ENCODE results near the gene STRADA.

STRADA gene

DNA sequence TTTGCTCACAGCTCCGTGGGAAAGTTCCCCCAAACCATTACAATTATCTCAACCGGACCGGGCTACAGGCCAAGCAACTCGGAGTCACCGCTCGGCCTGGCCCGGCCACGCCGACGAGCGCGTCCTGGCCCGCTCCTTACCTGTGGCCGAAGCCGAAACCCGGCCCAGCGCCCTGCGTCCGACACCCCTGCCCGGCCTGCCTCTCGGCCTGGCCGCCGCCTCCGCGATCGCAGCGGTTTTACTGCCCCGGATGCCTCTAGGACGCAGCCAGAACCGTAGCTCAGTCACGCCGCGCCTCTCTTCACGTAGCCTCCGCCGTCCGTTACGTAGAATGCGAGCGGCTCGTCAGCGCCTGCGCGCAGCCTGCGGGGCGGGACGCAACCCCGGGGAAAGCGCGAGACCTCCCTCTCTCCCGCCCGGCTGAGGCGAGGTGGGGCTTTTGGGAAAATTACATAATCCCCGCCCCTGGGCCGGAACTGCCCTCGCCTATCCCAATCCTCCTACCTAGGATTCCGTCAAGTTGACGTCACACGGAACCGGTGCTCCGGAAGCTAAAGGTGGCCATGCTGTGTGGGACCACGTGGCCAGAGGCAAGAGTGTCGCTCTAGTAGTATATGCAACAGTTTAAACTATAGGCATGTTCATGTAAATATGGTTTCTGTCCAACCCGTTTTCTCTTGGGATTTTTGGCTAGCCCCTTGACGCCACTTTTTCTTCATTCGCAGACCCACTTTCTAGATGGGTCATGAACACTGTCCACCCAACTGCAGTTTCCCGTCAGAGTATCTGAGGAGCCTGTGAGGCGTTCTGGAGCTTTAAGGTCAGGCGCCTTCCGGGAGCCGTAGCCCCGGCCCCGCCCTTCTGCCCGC lies 31.9 kb upstream of the STRADA start, which contains the start of gene CCDC47:
CCDC47 (minus strand) TSS at position 326 of the 869 bp plus-strand sequence. CDS start 7,422 bp downstream, outside the sequence.
- Histone ChIP-seq H3K18ac (ENCODE audit: low read length) (peak within 1 kb of the TSS; percentile 62), H3K79me2 (ENCODE audit: control insufficient read depth, insufficient read depth, low read length) (peaks cover 85% of the 10 kb centered on the region), H3K23ac (ENCODE audit: low read length) (peak within 1 kb of the TSS; percentile 72), H3K36me3 (ENCODE audit: control insufficient read depth, insufficient read depth, low read length) (peaks cover 2% of the 10 kb centered on the region), H3K79me1 (ENCODE audit: low read length) (no peaks in the 10 kb centered on the region), H3K4ac (ENCODE audit: low read depth, low read length) (peak within 1 kb of the TSS; percentile 97), H3K4me3 (ENCODE audit: low read length) (peak within 1 kb of the TSS; percentile 94), H3K4me2 (ENCODE audit: low read length) (peak within 1 kb of the TSS; percentile 74), H3K56ac (ENCODE audit: low read length) (peak within 1 kb of the TSS; percentile 98), H3K27me3 (ENCODE audit: insufficient read depth, low read length, poor library complexity) (no peaks in the 10 kb centered on the region), H4K8ac (ENCODE audit: low read depth, low read length) (no peak within 1 kb of the TSS), H3K9ac (ENCODE audit: low read length) (peak within 1 kb of the TSS; percentile 96), H3K4me1 (ENCODE audit: control insufficient read depth, low read depth, low read length) (peaks cover 2% of the 10 kb centered on the region), H2BK15ac (replicated peaks; ENCODE audit: low read depth) (no peak within 1 kb of the TSS), H2BK120ac (ENCODE audit: low read depth, low read length) (peak within 1 kb of the TSS; percentile 54), H4K5ac (ENCODE audit: low read length) (peak within 1 kb of the TSS; percentile 44), H2BK5ac (ENCODE audit: low read length) (peak within 1 kb of the TSS; percentile 94), H3K27ac (ENCODE audit: low read depth, low read length) (peak within 1 kb of the TSS; percentile 95), H2AK5ac (ENCODE audit: low read length) (no peak within 1 kb of the TSS)
- WGBS (ENCODE audit: extremely low coverage, insufficient coverage, low lambda C conversion rate): no CpG with 5 or more reads among the region's 74 CpGs
- DNase-seq: peak; percentile 100

DNA sequence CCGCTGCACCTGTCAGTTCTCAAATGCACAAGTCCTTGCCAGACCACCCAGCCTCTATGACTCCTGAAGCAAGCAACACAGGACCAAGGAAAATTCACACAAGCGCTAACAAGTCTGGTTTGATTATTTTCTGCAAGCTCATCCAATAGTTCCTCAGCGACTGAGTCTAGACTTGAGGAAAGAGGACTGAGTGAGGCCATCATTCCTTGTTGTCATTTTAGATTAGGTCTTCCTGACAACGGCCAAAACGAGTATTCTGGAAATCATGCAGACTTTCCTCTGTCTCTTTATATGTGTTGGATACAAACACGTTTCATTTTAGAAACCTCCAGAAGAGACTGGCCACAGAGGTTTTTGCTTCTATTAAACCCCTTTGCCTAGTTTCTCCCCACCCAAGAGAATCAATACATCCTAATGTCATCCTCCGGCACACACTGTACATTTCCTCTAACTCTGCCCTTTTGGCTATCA lies 31.2 kb upstream of the STRADA start:
- Histone ChIP-seq H3K79me2 (ENCODE audit: control insufficient read depth, insufficient read depth, low read length) (peaks cover 85% of the 10 kb centered on the region), H3K18ac (ENCODE audit: low read length) (peak overlapping the region; percentile 25), H2AK5ac (ENCODE audit: low read length) (no peak overlapping the region), H2BK15ac (replicated peaks; ENCODE audit: low read depth) (no peak overlapping the region), H3K9ac (ENCODE audit: low read length) (peak overlapping the region; percentile 90), H3K4me3 (ENCODE audit: low read length) (peak overlapping the region; percentile 68), H2BK5ac (ENCODE audit: low read length) (no peak overlapping the region), H3K27ac (ENCODE audit: low read depth, low read length) (peak overlapping the region; percentile 74), H4K8ac (ENCODE audit: low read depth, low read length) (no peak overlapping the region), H3K36me3 (ENCODE audit: control insufficient read depth, insufficient read depth, low read length) (peaks cover 2% of the 10 kb centered on the region), H4K5ac (ENCODE audit: low read length) (no peak overlapping the region), H3K23ac (ENCODE audit: low read length) (peak overlapping the region; percentile 72), H3K27me3 (ENCODE audit: insufficient read depth, low read length, poor library complexity) (no peaks in the 10 kb centered on the region), H3K56ac (ENCODE audit: low read length) (peak overlapping the region; percentile 98), H2BK120ac (ENCODE audit: low read depth, low read length) (no peak overlapping the region), H3K79me1 (ENCODE audit: low read length) (no peaks in the 10 kb centered on the region), H3K4me2 (ENCODE audit: low read length) (peak overlapping the region; percentile 74), H3K4me1 (ENCODE audit: control insufficient read depth, low read depth, low read length) (peaks cover 2% of the 10 kb centered on the region), H3K4ac (ENCODE audit: low read depth, low read length) (no peak overlapping the region)
- WGBS (ENCODE audit: extremely low coverage, insufficient coverage, low lambda C conversion rate): no CpG with 5 or more reads among the region's 7 CpGs
- peak; percentile 11 for DNase-seq

DNA sequence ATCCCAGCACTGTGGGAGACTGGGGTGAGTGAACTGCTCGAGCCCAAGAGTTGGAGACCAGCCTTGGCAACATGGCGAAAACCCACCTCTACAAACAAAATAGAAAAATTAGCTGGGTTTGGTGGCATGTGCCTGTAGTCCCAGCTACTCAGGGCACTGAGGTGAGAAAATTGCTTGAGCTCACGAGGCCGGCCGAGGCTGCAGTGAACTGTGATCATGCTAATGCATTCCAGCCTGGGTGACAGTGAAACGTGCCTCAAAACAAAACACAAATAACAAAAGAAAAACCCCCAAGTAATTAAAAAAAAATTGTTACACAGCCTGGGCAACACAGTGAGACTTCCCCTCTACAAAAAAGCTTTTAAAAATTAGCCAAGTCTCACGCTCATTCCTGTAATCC lies 26.8 kb upstream of the STRADA start:
- no peak overlapping the region for H2AK5ac ChIP-seq (ENCODE audit: low read length)
- no peak overlapping the region for H3K27ac ChIP-seq (ENCODE audit: low read depth, low read length)
- H3K4me1 ChIP-seq (ENCODE audit: control insufficient read depth, low read depth, low read length): no peaks in the 10 kb centered on the region
- peaks cover 2% of the 10 kb centered on the region for H3K36me3 ChIP-seq (ENCODE audit: control insufficient read depth, insufficient read depth, low read length)
- H2BK5ac ChIP-seq (ENCODE audit: low read length): no peak overlapping the region
- H3K18ac ChIP-seq (ENCODE audit: low read length): no peak overlapping the region
- H3K4ac ChIP-seq (ENCODE audit: low read depth, low read length): no peak overlapping the region
- H3K79me1 ChIP-seq (ENCODE audit: low read length): peaks cover 2% of the 10 kb centered on the region
- no CpG with 5 or more reads among the region's 7 CpGs for WGBS (ENCODE audit: extremely low coverage, insufficient coverage, low lambda C conversion rate)
- H3K9ac ChIP-seq (ENCODE audit: low read length): no peak overlapping the region
- H3K79me2 ChIP-seq (ENCODE audit: control insufficient read depth, insufficient read depth, low read length): peaks cover 64% of the 10 kb centered on the region
- H2BK15ac ChIP-seq (replicated peaks; ENCODE audit: low read depth): no peak overlapping the region
- no peaks in the 10 kb centered on the region for H3K27me3 ChIP-seq (ENCODE audit: insufficient read depth, low read length, poor library complexity)
- H4K5ac ChIP-seq (ENCODE audit: low read length): no peak overlapping the region
- H3K23ac ChIP-seq (ENCODE audit: low read length): no peak overlapping the region
- no peak overlapping the region for H2BK120ac ChIP-seq (ENCODE audit: low read depth, low read length)
- peak; percentile 40 for DNase-seq
- no peak overlapping the region for H3K4me2 ChIP-seq (ENCODE audit: low read length)
- no peak overlapping the region for H4K8ac ChIP-seq (ENCODE audit: low read depth, low read length)
- no peak overlapping the region for H3K4me3 ChIP-seq (ENCODE audit: low read length)
- no peak overlapping the region for H3K56ac ChIP-seq (ENCODE audit: low read length)

DNA sequence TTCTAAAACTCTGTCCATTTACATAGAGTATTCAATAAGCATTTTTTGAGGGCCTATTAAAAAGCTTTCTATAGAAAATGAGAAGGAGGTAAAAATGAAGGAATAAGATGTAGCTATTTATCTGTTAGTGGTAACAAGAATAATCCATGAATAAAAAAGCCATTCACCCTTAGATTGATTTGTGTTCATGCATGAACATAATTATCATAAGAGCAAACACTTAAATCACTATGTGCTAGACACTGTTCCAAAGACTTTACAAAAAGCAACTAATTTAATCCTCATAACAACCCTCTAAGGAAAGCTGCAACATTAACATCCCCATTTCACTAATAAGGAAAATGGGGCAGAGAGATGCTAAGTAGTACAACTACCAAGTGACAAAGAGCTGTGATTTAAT lies 25.2 kb upstream of the STRADA start:
- H3K36me3 ChIP-seq (ENCODE audit: control insufficient read depth, insufficient read depth, low read length): peaks cover 2% of the 10 kb centered on the region
- H3K4me1 ChIP-seq (ENCODE audit: control insufficient read depth, low read depth, low read length): no peaks in the 10 kb centered on the region
- no peak overlapping the region for H2BK120ac ChIP-seq (ENCODE audit: low read depth, low read length)
- H3K27ac ChIP-seq (ENCODE audit: low read depth, low read length): no peak overlapping the region
- no peak overlapping the region for H3K23ac ChIP-seq (ENCODE audit: low read length)
- no peak overlapping the region for H4K8ac ChIP-seq (ENCODE audit: low read depth, low read length)
- no peak for DNase-seq
- H3K56ac ChIP-seq (ENCODE audit: low read length): no peak overlapping the region
- H4K5ac ChIP-seq (ENCODE audit: low read length): no peak overlapping the region
- H3K79me1 ChIP-seq (ENCODE audit: low read length): peaks cover 2% of the 10 kb centered on the region
- no peak overlapping the region for H2BK5ac ChIP-seq (ENCODE audit: low read length)
- H3K4me3 ChIP-seq (ENCODE audit: low read length): no peak overlapping the region
- no peak overlapping the region for H3K18ac ChIP-seq (ENCODE audit: low read length)
- H3K9ac ChIP-seq (ENCODE audit: low read length): no peak overlapping the region
- no peak overlapping the region for H2BK15ac ChIP-seq (replicated peaks; ENCODE audit: low read depth)
- H3K27me3 ChIP-seq (ENCODE audit: insufficient read depth, low read length, poor library complexity): no peaks in the 10 kb centered on the region
- no peak overlapping the region for H2AK5ac ChIP-seq (ENCODE audit: low read length)
- peaks cover 50% of the 10 kb centered on the region for H3K79me2 ChIP-seq (ENCODE audit: control insufficient read depth, insufficient read depth, low read length)
- H3K4me2 ChIP-seq (ENCODE audit: low read length): no peak overlapping the region
- no peak overlapping the region for H3K4ac ChIP-seq (ENCODE audit: low read depth, low read length)

DNA sequence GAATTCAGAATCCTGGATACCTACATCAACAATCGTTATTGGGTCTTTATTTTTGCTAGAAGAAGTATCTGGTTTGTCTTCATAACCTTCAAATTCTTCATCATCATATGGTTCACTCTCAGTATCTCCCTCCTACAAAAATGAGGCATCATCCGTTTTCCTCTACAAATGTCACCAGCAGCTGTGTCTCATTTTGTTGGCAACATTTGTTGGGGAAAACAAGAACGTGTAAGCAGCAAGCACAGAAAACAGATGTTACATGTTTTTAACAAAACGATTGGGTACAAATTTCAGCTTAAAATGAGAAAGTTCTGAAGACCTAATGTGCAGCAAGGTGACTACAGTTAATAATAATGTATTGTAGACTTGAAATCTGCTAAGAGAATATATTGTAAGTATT lies 23.1 kb upstream of the STRADA start:
- H3K27ac ChIP-seq (ENCODE audit: low read depth, low read length): no peak overlapping the region
- H3K4me3 ChIP-seq (ENCODE audit: low read length): no peak overlapping the region
- no peak overlapping the region for H3K4me2 ChIP-seq (ENCODE audit: low read length)
- H3K4me1 ChIP-seq (ENCODE audit: control insufficient read depth, low read depth, low read length): no peaks in the 10 kb centered on the region
- H2BK15ac ChIP-seq (replicated peaks; ENCODE audit: low read depth): no peak overlapping the region
- no peak overlapping the region for H3K23ac ChIP-seq (ENCODE audit: low read length)
- no peak overlapping the region for H3K9ac ChIP-seq (ENCODE audit: low read length)
- no peaks in the 10 kb centered on the region for H3K27me3 ChIP-seq (ENCODE audit: insufficient read depth, low read length, poor library complexity)
- no peak overlapping the region for H3K18ac ChIP-seq (ENCODE audit: low read length)
- no peak overlapping the region for H3K56ac ChIP-seq (ENCODE audit: low read length)
- no peak overlapping the region for H4K5ac ChIP-seq (ENCODE audit: low read length)
- DNase-seq: no peak
- no peak overlapping the region for H3K4ac ChIP-seq (ENCODE audit: low read depth, low read length)
- H4K8ac ChIP-seq (ENCODE audit: low read depth, low read length): no peak overlapping the region
- no peak overlapping the region for H2AK5ac ChIP-seq (ENCODE audit: low read length)
- H2BK120ac ChIP-seq (ENCODE audit: low read depth, low read length): no peak overlapping the region
- peaks cover 5% of the 10 kb centered on the region for H3K36me3 ChIP-seq (ENCODE audit: control insufficient read depth, insufficient read depth, low read length)
- no peak overlapping the region for H2BK5ac ChIP-seq (ENCODE audit: low read length)
- WGBS (ENCODE audit: extremely low coverage, insufficient coverage, low lambda C conversion rate): no CpG with 5 or more reads among the region's 4 CpGs
- peaks cover 2% of the 10 kb centered on the region for H3K79me1 ChIP-seq (ENCODE audit: low read length)
- H3K79me2 ChIP-seq (ENCODE audit: control insufficient read depth, insufficient read depth, low read length): peaks cover 32% of the 10 kb centered on the region
